Ovary (tissue), 9 donors: Measurements from ENCODE around the gene C8A. TPM values are rescaled to one million over a fixed set of nuclear protein-coding genes. Genes with fewer than 3 reads are reported as not detected.

Experiments used
- DNase-seq, 5 donors: peaks; one replicate each; pipeline ENCODE4 v3.0.0-alpha.2; 2019 to 2020
- H3K27ac ChIP-seq, 2 donors: fragments of 200-600 bp; one replicate each; pipeline versions ENCODE4 v1.5.1 to v1.8.0; 2019 to 2022
- H3K27me3 ChIP-seq: fragments of 200-600 bp; one replicate; pipeline ENCODE4 v1.8.0; 2022
- H3K36me3 ChIP-seq: fragments of 200-600 bp; sonication (generic); one replicate; pipeline ENCODE4 v1.5.1; 2019
- H3K4me1 ChIP-seq: one replicate; pipeline ENCODE4 v1.8.1; 2013; ENCODE audit warnings: mild to moderate bottlenecking, moderate library complexity; ENCODE audit not compliant: insufficient read depth
- H3K4me3 ChIP-seq: fragments of 200-600 bp; sonication (generic); one replicate; pipeline ENCODE4 v1.5.1; 2017
- H3K9me3 ChIP-seq, 2 donors: fragments of 200-600 bp in 1 of 2; sonication (generic) in 1 of 2; one replicate each; pipeline versions ENCODE4 v1.5.1 to v1.8.1; 2013 to 2019; ENCODE audit warnings: mild to moderate bottlenecking in 1 of 2, moderate library complexity in 1 of 2
- CTCF ChIP-seq, 3 donors: fragments of 450-650 bp in 2 of 3; fragments of 200-600 bp in 1 of 3; IDR thresholded peaks; one replicate each; pipeline versions ENCODE4 v1.5.1 to v1.8.0; 2016 to 2022; ENCODE audit warnings: antibody characterized with exemption in 3 of 3, mild to moderate bottlenecking in 1 of 3
- EP300 ChIP-seq: sonication (generic); formaldehyde crosslinking; IDR thresholded peaks from one replicate; pipeline ENCODE4 v1.6.1; 2017; ENCODE audit warnings: antibody characterized with exemption
- POLR2A ChIP-seq: fragments of 450-650 bp; IDR thresholded peaks from one replicate; pipeline ENCODE4 v1.6.1; 2017; ENCODE audit warnings: antibody characterized with exemption, mild to moderate bottlenecking, moderate library complexity
- WGBS, 3 donors: extraction: QIAGEN DNeasy Blood & Tissue Kit in 1 of 3; methylation state at CpG; one replicate each; pipeline versions ENCODE4 v1.1.5 to v1.1.7; 2013 to 2017; 5-methylcytosine and 5-hydroxymethylcytosine counted together
- intact Hi-C, 4 donors: fragments of 100-400 bp; cut with DNase I; formaldehyde crosslinking; loops; one replicate each; pipeline versions ENCODE4 v1.11.0 to v1.15.1; 2022 to 2023
- polyA plus RNA-seq, 2 donors: library from polyadenylated mRNA; stranded (reverse); fragments of 200-250 nt in 1 of 2; fragments of 350-450 nt in 1 of 2; fragmentation: Illumina TruSeq in 1 of 2; extraction: RNeasy Lipid Tissue Mini Kit (QIAGEN cat#74804) in 1 of 2; gene quantifications; one replicate each; pipeline ENCODE4 v1.2.3, GENCODE V29; 2013 to 2014
- total RNA-seq, 7 donors: library from RNA; depleted of rRNA in 2 of 7; stranded (reverse); fragments of >200 nt in 2 of 7; fragmentation: NEBNext Ultra II Directional in 3 of 7; extraction: Animal tissue kit (Norgen Biotek cat#: 25700) in 3 of 7; gene quantifications; one replicate each; pipeline versions ENCODE4 v1.1.0 to v1.2.4, GENCODE V29; 2016 to 2023
- donor health status: DM: no; HTN: no; CAD: no; lungs with moderate emphysema.
- donor health status: DM: no; HTN: no; CAD: no.
- donor health status: Bipolar disorder and iron deficiency.
- donor health status: DM: yes; HTN: yes; CAD: no.
- donor health status: DM: no; HTN: no; CAD: no.
- donor health status: DM: yes; HTN: yes; CAD: no.

C8A gene
- total and polyA plus RNA-seq, 9 donors = 0.08 TPM; not detected in 8

- DNase-seq = no peak
- WGBS, 3 donors = 53 to 76% (median 63%) methylated on average over 3 of the region's 3 CpGs
- H3K9me3 ChIP-seq = no peaks in the 10 kb centered on the region
- H3K27me3 ChIP-seq = no peaks in the 10 kb centered on the region
- no peak overlapping the region for H3K27ac ChIP-seq
- TF ChIP-seq EP300 = no peak
- TF ChIP-seq CTCF (IDR thresholded peaks at IDR 0.05) = no peak
- TF ChIP-seq POLR2A = no peak
- H3K4me3 ChIP-seq = no peak overlapping the region
- H3K4me1 ChIP-seq = no peaks in the 10 kb centered on the region
- H3K36me3 ChIP-seq = no peaks in the 10 kb centered on the region
- intact Hi-C loops = no loop called here
These were observed 68.6 kb downstream of the C8A start for GRCh38 chr1:56923201-56923600.

GRCh38 chr1:56924116-56924515, 69.5 kb downstream of the C8A start:
- no peak for DNase-seq
- Histone ChIP-seq H3K4me3 (no peak overlapping the region), H3K36me3 (no peaks in the 10 kb centered on the region), H3K9me3 (no peaks in the 10 kb centered on the region), H3K4me1 (no peaks in the 10 kb centered on the region), H3K27ac (no peak overlapping the region), H3K27me3 (no peaks in the 10 kb centered on the region)
- TF ChIP-seq CTCF (IDR thresholded peaks at IDR 0.05) = no peak
- TF ChIP-seq EP300 = no peak
- intact Hi-C loops = no loop called here
- WGBS, 3 donors = 74 to 78% (median 76%) methylated on average over 5 of the region's 5 CpGs

- Histone ChIP-seq H3K27me3 (no peaks in the 10 kb centered on the region), H3K36me3 (no peaks in the 10 kb centered on the region), H3K27ac (no peak overlapping the region), H3K4me3 (no peak overlapping the region), H3K9me3 (no peaks in the 10 kb centered on the region), H3K4me1 (no peaks in the 10 kb centered on the region)
- DNase-seq = no peak
- intact Hi-C loops = no loop called here
- TF ChIP-seq EP300 = no peak
- no peak for TF ChIP-seq CTCF (IDR thresholded peaks at IDR 0.05)
- TF ChIP-seq POLR2A = no peak
These were observed 70.6 kb downstream of the C8A start for GRCh38 chr1:56925193-56925592.

GRCh38 chr1:56927171-56927570, 72.6 kb downstream of the C8A start:
- no peak for DNase-seq
- 44 to 49% (median 44%) methylated on average over 4 of the region's 4 CpGs for WGBS, 3 donors
- Histone ChIP-seq H3K4me3 (no peak overlapping the region), H3K9me3 (no peaks in the 10 kb centered on the region), H3K4me1 (no peaks in the 10 kb centered on the region), H3K36me3 (no peaks in the 10 kb centered on the region), H3K27me3 (no peaks in the 10 kb centered on the region), H3K27ac (no peak overlapping the region)
- TF ChIP-seq EP300 (no peak), POLR2A (no peak), CTCF (IDR thresholded peaks at IDR 0.05) (no peak)
- intact Hi-C loops = no loop called here

GRCh38 chr1:56927986-56928385, 73.4 kb downstream of the C8A start:
- WGBS, 3 donors = 89 to 93% (median 92%) methylated on average over 3 of the region's 3 CpGs
- Histone ChIP-seq H3K27me3 (no peaks in the 10 kb centered on the region), H3K9me3 (no peaks in the 10 kb centered on the region), H3K4me1 (no peaks in the 10 kb centered on the region), H3K27ac (no peak overlapping the region), H3K4me3 (no peak overlapping the region), H3K36me3 (no peaks in the 10 kb centered on the region)
- no peak for DNase-seq
- TF ChIP-seq POLR2A (no peak), CTCF (IDR thresholded peaks at IDR 0.05) (no peak), EP300 (no peak)
- intact Hi-C loops = no loop called here
